Fibroblast of the aortic adventitia (primary cell): ENCODE results near the gene THYN1. TPM values are rescaled to one million over a fixed set of nuclear protein-coding genes. Genes with fewer than 3 reads are reported as not detected.
A peak's percentile ranks its signal among the peaks of the same experiment; 100 is the strongest.

ENCODE experiments used
- DNase-seq: peaks from one replicate; pipeline ENCODE4 v3.0.0-alpha.2; 2010; ENCODE audit warnings: low read depth
- H3K4me3 ChIP-seq: 2 replicates; pipeline ENCODE4 v1.5.1; 2011; ENCODE audit warnings: low read depth, mild to moderate bottlenecking, control low read depth, low read length, moderate library complexity
- CTCF ChIP-seq: IDR thresholded peaks from 2 replicates; pipeline ENCODE4 v1.5.1; 2011; ENCODE audit warnings: mild to moderate bottlenecking, low read length, control low read depth, inconsistent platforms; ENCODE audit not compliant: insufficient read depth
- total RNA-seq: library from RNA; depleted of rRNA; stranded (reverse); fragments of >200 nt; gene quantifications from 2 replicates; pipeline ENCODE4 v1.2.3, GENCODE V29; 2012; ENCODE audit warnings: low replicate concordance

THYN1 gene
- total RNA-seq, 1 donor: 54.5 TPM

GRCh38 chr11:134278356-134278755 is 25.2 kb upstream of the THYN1 start:
- TF ChIP-seq CTCF: no peak
- DNase-seq: no peak
- H3K4me3 ChIP-seq: no peak overlapping the region

- DNase-seq: no peak
- no peak for TF ChIP-seq CTCF
- H3K4me3 ChIP-seq: no peak overlapping the region
These were observed 24.2 kb upstream of the THYN1 start for GRCh38 chr11:134277183-134278001.

GRCh38 chr11:134276396-134277182 is 23.4 kb upstream of the THYN1 start:
- H3K4me3 ChIP-seq: no peak overlapping the region

GRCh38 chr11:134275534-134276395 is 22.6 kb upstream of the THYN1 start, which contains the start of gene GLB1L3:
Gene GLB1L3, plus strand, starts transcription at chr11:134276379. Its CDS starts 362 bp downstream, at chr11:134276741.
- peak; percentile 8 for DNase-seq
- H3K4me3 ChIP-seq: no peak within 1 kb of the TSS

More at GRCh38 chr11:134276396-134277182, 23.4 kb upstream of the THYN1 start:
- no peak for TF ChIP-seq CTCF
- no peak for DNase-seq

GRCh38 chr11:134275188-134275533 is 22.0 kb upstream of the THYN1 start:
- no peak for DNase-seq
- TF ChIP-seq CTCF: no peak
- H3K4me3 ChIP-seq: no peak overlapping the region

More at GRCh38 chr11:134275534-134276395, 22.6 kb upstream of the THYN1 start, which contains the start of gene GLB1L3:
- peak; percentile 38 for TF ChIP-seq CTCF

GRCh38 chr11:134273317-134273712 is 20.2 kb upstream of the THYN1 start:
- TF ChIP-seq CTCF: no peak
- no peak for DNase-seq
- no peak overlapping the region for H3K4me3 ChIP-seq
